GM12878 (cell line): ENCODE measurements around the gene ABHD17C. TPM values are rescaled to one million over a fixed set of nuclear protein-coding genes. Genes with fewer than 3 reads are reported as not detected.

Source experiments
- ATAC-seq: fragments of 200-7000 bp; cut with Tn5 transposase; 3 replicates; pipeline ENCODE4 v1.9.1; 2020; ENCODE audit warnings: mild to moderate bottlenecking, moderate library complexity
- BruUV-seq: library from RNA; stranded (reverse); fragments of 400-500 nt; replicated peaks from 2 replicates; lab custom pipeline; 2021; lab: Mats Ljungman, UMichigan
- CTCF ChIA-PET: fragments of 300-600 bp; sonication (Branson Sonifier 250); formaldehyde crosslinking; extraction: SDS; loops from one replicate; lab custom pipeline; 2021; ENCODE audit warnings: inconsistent platforms; lab: Yijun Ruan, JAX
- POLR2A ChIA-PET: fragments of 350-600 bp; formaldehyde crosslinking; extraction: SDS; loops from one replicate; lab custom pipeline; 2021; ENCODE audit warnings: inconsistent platforms; lab: Charles Lee
- RAD21 ChIA-PET: fragments of 300-600 bp; sonication (Branson Sonifier 250); formaldehyde crosslinking; loops from one replicate; lab custom pipeline; 2023; ENCODE audit warnings: antibody characterized with exemption; ENCODE audit not compliant: unreplicated experiment; lab: Charles Lee
- SMC1A ChIA-PET: fragments of 300-600 bp; sonication (Branson Sonifier 250); formaldehyde crosslinking; loops from one replicate; lab custom pipeline; 2023; ENCODE audit not compliant: unreplicated experiment, uncharacterized antibody; lab: Charles Lee
- DNase-seq: peaks from one replicate; pipeline ENCODE4 v3.0.0-alpha.2; 2011; ENCODE audit warnings: low read depth, low spot score
- FAIRE-seq: peaks from 3 replicates; lab custom pipeline; 2011; peaks lifted over from hg19 to GRCh38; lab: Jason Lieb, UNC
- H2AFZ ChIP-seq: 2 replicates; pipeline ENCODE4 v1.6.0; 2011; ENCODE audit warnings: low read depth, low read length, control low read depth; ENCODE audit not compliant: control insufficient read depth
- H3K27ac ChIP-seq: 2 replicates; pipeline ENCODE4 v1.5.1; 2011; ENCODE audit warnings: control low read depth; ENCODE audit not compliant: control insufficient read depth, insufficient read depth
- H3K27me3 ChIP-seq, 2 experiments: replicated peaks in 1 of 2; 2 replicates each; pipeline versions ENCODE4 v1.6.0 to v1.6.1; 2011; ENCODE audit warnings: low read length in 1 of 2; ENCODE audit not compliant: control insufficient read depth in 2 of 2, insufficient read depth in 2 of 2
- H3K36me3 ChIP-seq, 2 experiments: 2 replicates each; pipeline ENCODE4 v1.5.1; 2011; ENCODE audit warnings: low read length in 1 of 2; ENCODE audit not compliant: control insufficient read depth in 2 of 2, insufficient read depth in 2 of 2
- H3K4me1 ChIP-seq: 2 replicates; pipeline ENCODE4 v1.6.1; 2011; ENCODE audit warnings: mild to moderate bottlenecking, low read length, moderate library complexity, mixed read lengths; ENCODE audit not compliant: control insufficient read depth, insufficient read depth
- H3K4me2 ChIP-seq: 2 replicates; pipeline ENCODE4 v1.6.0; 2011; ENCODE audit warnings: control low read depth; ENCODE audit not compliant: control insufficient read depth, insufficient read depth
- H3K4me3 ChIP-seq: fragments of 200-600 bp; sonication (generic); 2 replicates; pipeline ENCODE4 v1.5.1; 2016
- H3K79me2 ChIP-seq: 2 replicates; pipeline ENCODE4 v1.6.0; 2011; ENCODE audit warnings: low read length; ENCODE audit not compliant: control insufficient read depth, insufficient read depth
- H3K9ac ChIP-seq: 2 replicates; pipeline ENCODE4 v1.8.0; 2011; ENCODE audit warnings: low read length, control low read depth, mixed read lengths; ENCODE audit not compliant: control insufficient read depth, insufficient read depth
- H3K9me3 ChIP-seq: replicated peaks from 3 replicates; pipeline ENCODE4 v1.5.1; 2011; ENCODE audit warnings: mild to moderate bottlenecking, low read length; ENCODE audit not compliant: control insufficient read depth, insufficient read depth
- H4K20me1 ChIP-seq: 2 replicates; pipeline ENCODE4 v1.6.0; 2011; ENCODE audit not compliant: control insufficient read depth, insufficient read depth
- JUND ChIP-seq: IDR thresholded peaks from 2 replicates; pipeline ENCODE4 v1.6.1; 2012; ENCODE audit warnings: low read depth, mild to moderate bottlenecking, low read length, improper control_type of control experiment, moderate library complexity
- KDM1A ChIP-seq: fragments of 200-600 bp; sonication (generic); IDR thresholded peaks from 2 replicates; pipeline ENCODE4 v1.6.1; 2016; ENCODE audit warnings: borderline replicate concordance
- PML ChIP-seq: IDR thresholded peaks from 2 replicates; pipeline ENCODE4 v1.6.1; 2012; ENCODE audit warnings: low read length, inconsistent platforms
- RB1 ChIP-seq: fragments of 450-650 bp; formaldehyde crosslinking; IDR thresholded peaks from 2 replicates; pipeline ENCODE4 v1.6.1; 2017; ENCODE audit warnings: mild to moderate bottlenecking, borderline replicate concordance
- SMC3 ChIP-seq: IDR thresholded peaks from 2 replicates; pipeline ENCODE4 v1.6.1; 2011; ENCODE audit warnings: low read length, improper control_type of control experiment, borderline replicate concordance
- YY1 ChIP-seq: IDR thresholded peaks from 2 replicates; pipeline ENCODE4 v1.6.1; 2011; ENCODE audit warnings: low read depth, mild to moderate bottlenecking, low read length
- WGBS: methylation state at CpG from one replicate; pipeline ENCODE4 v1.1.6; 2016; ENCODE audit warnings: low lambda C conversion rate; ENCODE audit not compliant: insufficient replicate concordance, insufficient coverage; ENCODE audit errors: missing lambda C conversion rate; 5-methylcytosine and 5-hydroxymethylcytosine counted together
- in situ Hi-C: fragments of 300-500 bp; cut with MboI; formaldehyde crosslinking; loops from 9 replicates; pipeline ENCODE4 v1.14.3; 2018; ENCODE audit warnings: mixed read lengths
- intact Hi-C: fragments of 100-400 bp; cut with micrococcal nuclease; formaldehyde crosslinking; loops from one replicate; pipeline ENCODE4 v1.14.2; 2022; ENCODE audit not compliant: unreplicated experiment
- polyA plus RNA-seq, 11 experiments: library from polyadenylated mRNA; depleted of rRNA in 4 of 11; unstranded in 6 of 11; stranded (reverse) in 5 of 11; fragments of >200 nt; fragmentation: Nextera tagmentation in 4 of 11; fragmentation: Illumina TruSeq in 1 of 11; extraction: Ambion mirVana in 4 of 11; extraction: Trizol in 1 of 11; gene quantifications; 1 replicate in 1 of 11; 2 replicates in 10 of 11; pipeline versions ENCODE4 v1.2.1 to v1.2.3, GENCODE V29; 2011 to 2016; ENCODE audit warnings: inconsistent platforms in 2 of 11, missing spikeins in 2 of 11, low read depth in 1 of 11
- total RNA-seq, 4 experiments: library from RNA; depleted of rRNA in 3 of 4; stranded (reverse); fragments of >200 nt in 3 of 4; fragmentation: Illumina TruSeq in 1 of 4; extraction: Trizol in 1 of 4; gene quantifications; 2 replicates each; pipeline versions ENCODE4 v1.2.1 to v1.2.3, GENCODE V29; 2013 to 2021
- TF ChIP-seq, protein P1 (sequence below), 3 experiments: IDR thresholded peaks in 2 of 3; conservative IDR thresholded peaks in 1 of 3; 2 replicates each; pipeline ENCODE4 v1.5.1; 2011; ENCODE audit warnings: low read depth in 3 of 3, low read length in 3 of 3, mild to moderate bottlenecking in 3 of 3, control low read depth in 2 of 3, moderate library complexity in 2 of 3, inconsistent platforms in 1 of 3, mixed read lengths in 1 of 3; ENCODE audit not compliant: control insufficient read depth in 2 of 3, insufficient read depth in 1 of 3; ENCODE audit errors: extremely low read depth in 1 of 3
- TF ChIP-seq, protein P2 (sequence below): fragments of 450-650 bp; formaldehyde crosslinking; IDR thresholded peaks from 2 replicates; pipeline ENCODE4 v1.5.0; 2022; ENCODE audit warnings: mild to moderate bottlenecking, missing genetic modification characterization
- TF ChIP-seq, protein P3 (sequence below): fragments of 450-650 bp; IDR thresholded peaks from 2 replicates; pipeline ENCODE4 v1.6.1; 2017; ENCODE audit warnings: low read depth, mild to moderate bottlenecking, moderate library complexity
- TF ChIP-seq, protein P4 (sequence below): fragments of 450-650 bp; IDR thresholded peaks from 2 replicates; pipeline ENCODE4 v1.6.1; 2017; ENCODE audit warnings: antibody characterized with exemption, mild to moderate bottlenecking, moderate library complexity

Gene ABHD17C
- total and polyA plus RNA-seq, 10 of the 15 experiments (the other 5 are each of a cell fraction or from before 2014, with no cell fraction given): 0.92 to 11.4 (median 5.5) TPM

DNA sequence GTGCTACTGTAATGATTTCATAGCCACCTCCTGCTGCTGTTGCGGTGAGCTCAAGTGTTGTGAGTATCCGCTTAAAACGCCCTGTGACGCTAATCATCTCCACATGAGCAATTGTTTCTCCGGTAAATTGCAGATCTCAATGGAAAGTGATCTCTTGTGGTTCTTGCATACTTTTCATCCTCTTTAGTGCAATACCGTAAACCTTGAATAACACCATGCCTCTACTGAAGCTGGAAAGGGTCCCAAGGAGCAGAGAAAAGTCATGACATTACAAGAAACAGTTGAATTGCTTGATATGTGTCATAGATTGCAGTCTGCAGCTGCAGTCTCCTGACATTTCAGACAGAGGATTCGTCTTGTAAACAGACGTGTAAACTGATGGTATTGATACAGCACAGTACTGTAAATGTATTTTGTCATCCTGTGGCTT, 78.0 kb downstream of the ABHD17C start:
- no peak for ATAC-seq
- no peak overlapping the region for H3K4me3 ChIP-seq
- no peak overlapping the region for H3K27ac ChIP-seq
- no peak for DNase-seq
- no peaks in the 10 kb centered on the region for H3K79me2 ChIP-seq
- H3K9me3 ChIP-seq: no peaks in the 10 kb centered on the region
- ChIA-PET POLR2A (no interaction called here), CTCF (interaction anchor here (0.6 to 1.5 kb wide), 4 partner anchors 12 to 317 kb away, joined by 3 to 4 read pairs (median 3); no protein-coding TSS in a partner anchor), SMC1A (interaction anchor here (1.1 kb wide), 1 partner anchor 67 kb away, joined by 3 read pairs; no protein-coding TSS in a partner anchor), RAD21 (interaction anchor here (0.5 kb wide), 1 partner anchor 84 kb away, joined by 3 read pairs; no protein-coding TSS in a partner anchor)
- no TSS peak for BruUV-seq
- H4K20me1 ChIP-seq: no peaks in the 10 kb centered on the region
- in situ Hi-C loops (loop anchor here (10.0 kb wide), 1 partner anchor 208 kb away; no protein-coding TSS in a partner anchor), intact Hi-C loops (no loop called here)
- no peaks in the 10 kb centered on the region for H3K4me1 ChIP-seq
- peaks cover under 1 to 3% of the 10 kb centered on the region in 2 experiments; a peak in 3 of 4 replicates for H3K27me3 ChIP-seq
- no peak overlapping the region for H3K4me2 ChIP-seq
- H2AFZ ChIP-seq: no peak overlapping the region
- WGBS: 64% methylated on average over 8 of the region's 8 CpGs
- FAIRE-seq: no peak
- H3K36me3 ChIP-seq: no peaks in the 10 kb centered on the region
- TF ChIP-seq, protein P1, sequence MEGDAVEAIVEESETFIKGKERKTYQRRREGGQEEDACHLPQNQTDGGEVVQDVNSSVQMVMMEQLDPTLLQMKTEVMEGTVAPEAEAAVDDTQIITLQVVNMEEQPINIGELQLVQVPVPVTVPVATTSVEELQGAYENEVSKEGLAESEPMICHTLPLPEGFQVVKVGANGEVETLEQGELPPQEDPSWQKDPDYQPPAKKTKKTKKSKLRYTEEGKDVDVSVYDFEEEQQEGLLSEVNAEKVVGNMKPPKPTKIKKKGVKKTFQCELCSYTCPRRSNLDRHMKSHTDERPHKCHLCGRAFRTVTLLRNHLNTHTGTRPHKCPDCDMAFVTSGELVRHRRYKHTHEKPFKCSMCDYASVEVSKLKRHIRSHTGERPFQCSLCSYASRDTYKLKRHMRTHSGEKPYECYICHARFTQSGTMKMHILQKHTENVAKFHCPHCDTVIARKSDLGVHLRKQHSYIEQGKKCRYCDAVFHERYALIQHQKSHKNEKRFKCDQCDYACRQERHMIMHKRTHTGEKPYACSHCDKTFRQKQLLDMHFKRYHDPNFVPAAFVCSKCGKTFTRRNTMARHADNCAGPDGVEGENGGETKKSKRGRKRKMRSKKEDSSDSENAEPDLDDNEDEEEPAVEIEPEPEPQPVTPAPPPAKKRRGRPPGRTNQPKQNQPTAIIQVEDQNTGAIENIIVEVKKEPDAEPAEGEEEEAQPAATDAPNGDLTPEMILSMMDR (IDR thresholded peaks at IDR 0.05 in 2 of 3, conservative IDR thresholded peaks at IDR 0.05 in 1 of 3; ENCODE audit: control insufficient read depth in 2 of 3, extremely low read depth in 1 of 3, insufficient read depth in 1 of 3, low read depth in 3 of 3, low read length in 3 of 3): no peak
- no peak for TF ChIP-seq PML
- TF ChIP-seq, protein P2, sequence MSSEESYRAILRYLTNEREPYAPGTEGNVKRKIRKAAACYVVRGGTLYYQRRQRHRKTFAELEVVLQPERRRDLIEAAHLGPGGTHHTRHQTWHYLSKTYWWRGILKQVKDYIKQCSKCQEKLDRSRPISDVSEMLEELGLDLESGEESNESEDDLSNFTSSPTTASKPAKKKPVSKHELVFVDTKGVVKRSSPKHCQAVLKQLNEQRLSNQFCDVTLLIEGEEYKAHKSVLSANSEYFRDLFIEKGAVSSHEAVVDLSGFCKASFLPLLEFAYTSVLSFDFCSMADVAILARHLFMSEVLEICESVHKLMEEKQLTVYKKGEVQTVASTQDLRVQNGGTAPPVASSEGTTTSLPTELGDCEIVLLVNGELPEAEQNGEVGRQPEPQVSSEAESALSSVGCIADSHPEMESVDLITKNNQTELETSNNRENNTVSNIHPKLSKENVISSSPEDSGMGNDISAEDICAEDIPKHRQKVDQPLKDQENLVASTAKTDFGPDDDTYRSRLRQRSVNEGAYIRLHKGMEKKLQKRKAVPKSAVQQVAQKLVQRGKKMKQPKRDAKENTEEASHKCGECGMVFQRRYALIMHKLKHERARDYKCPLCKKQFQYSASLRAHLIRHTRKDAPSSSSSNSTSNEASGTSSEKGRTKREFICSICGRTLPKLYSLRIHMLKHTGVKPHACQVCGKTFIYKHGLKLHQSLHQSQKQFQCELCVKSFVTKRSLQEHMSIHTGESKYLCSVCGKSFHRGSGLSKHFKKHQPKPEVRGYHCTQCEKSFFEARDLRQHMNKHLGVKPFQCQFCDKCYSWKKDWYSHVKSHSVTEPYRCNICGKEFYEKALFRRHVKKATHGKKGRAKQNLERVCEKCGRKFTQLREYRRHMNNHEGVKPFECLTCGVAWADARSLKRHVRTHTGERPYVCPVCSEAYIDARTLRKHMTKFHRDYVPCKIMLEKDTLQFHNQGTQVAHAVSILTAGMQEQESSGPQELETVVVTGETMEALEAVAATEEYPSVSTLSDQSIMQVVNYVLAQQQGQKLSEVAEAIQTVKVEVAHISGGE (CRISPR knock-in tag): no peak
- TF ChIP-seq JUND: no peak
- TF ChIP-seq, protein P3, sequence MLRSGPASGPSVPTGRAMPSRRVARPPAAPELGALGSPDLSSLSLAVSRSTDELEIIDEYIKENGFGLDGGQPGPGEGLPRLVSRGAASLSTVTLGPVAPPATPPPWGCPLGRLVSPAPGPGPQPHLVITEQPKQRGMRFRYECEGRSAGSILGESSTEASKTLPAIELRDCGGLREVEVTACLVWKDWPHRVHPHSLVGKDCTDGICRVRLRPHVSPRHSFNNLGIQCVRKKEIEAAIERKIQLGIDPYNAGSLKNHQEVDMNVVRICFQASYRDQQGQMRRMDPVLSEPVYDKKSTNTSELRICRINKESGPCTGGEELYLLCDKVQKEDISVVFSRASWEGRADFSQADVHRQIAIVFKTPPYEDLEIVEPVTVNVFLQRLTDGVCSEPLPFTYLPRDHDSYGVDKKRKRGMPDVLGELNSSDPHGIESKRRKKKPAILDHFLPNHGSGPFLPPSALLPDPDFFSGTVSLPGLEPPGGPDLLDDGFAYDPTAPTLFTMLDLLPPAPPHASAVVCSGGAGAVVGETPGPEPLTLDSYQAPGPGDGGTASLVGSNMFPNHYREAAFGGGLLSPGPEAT: no peak
- no peak for TF ChIP-seq RB1
- TF ChIP-seq KDM1A: no peak
- TF ChIP-seq SMC3: no peak
- TF ChIP-seq YY1: no peak
- TF ChIP-seq, protein P4, sequence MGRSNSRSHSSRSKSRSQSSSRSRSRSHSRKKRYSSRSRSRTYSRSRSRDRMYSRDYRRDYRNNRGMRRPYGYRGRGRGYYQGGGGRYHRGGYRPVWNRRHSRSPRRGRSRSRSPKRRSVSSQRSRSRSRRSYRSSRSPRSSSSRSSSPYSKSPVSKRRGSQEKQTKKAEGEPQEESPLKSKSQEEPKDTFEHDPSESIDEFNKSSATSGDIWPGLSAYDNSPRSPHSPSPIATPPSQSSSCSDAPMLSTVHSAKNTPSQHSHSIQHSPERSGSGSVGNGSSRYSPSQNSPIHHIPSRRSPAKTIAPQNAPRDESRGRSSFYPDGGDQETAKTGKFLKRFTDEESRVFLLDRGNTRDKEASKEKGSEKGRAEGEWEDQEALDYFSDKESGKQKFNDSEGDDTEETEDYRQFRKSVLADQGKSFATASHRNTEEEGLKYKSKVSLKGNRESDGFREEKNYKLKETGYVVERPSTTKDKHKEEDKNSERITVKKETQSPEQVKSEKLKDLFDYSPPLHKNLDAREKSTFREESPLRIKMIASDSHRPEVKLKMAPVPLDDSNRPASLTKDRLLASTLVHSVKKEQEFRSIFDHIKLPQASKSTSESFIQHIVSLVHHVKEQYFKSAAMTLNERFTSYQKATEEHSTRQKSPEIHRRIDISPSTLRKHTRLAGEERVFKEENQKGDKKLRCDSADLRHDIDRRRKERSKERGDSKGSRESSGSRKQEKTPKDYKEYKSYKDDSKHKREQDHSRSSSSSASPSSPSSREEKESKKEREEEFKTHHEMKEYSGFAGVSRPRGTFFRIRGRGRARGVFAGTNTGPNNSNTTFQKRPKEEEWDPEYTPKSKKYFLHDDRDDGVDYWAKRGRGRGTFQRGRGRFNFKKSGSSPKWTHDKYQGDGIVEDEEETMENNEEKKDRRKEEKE: no peak
- no peak overlapping the region for H3K9ac ChIP-seq
